Activated CD4-positive, alpha-beta T cell treated with anti-CD3 and anti-CD28 coated beads, Interleukin-10, Interleukin-2, amounts not matched to agents 100 ng/mL and 50 ng/mL, durations not matched to agents 16 hours and 8 hours (primary cell): Measurements from ENCODE around the gene ATP6V0D1.
A peak's percentile ranks its signal among the peaks of the same experiment; 100 is the strongest.
"Not testable (repeated sequence)": the region's sequence is repeated elsewhere in the genome, so short reads cannot be mapped to it uniquely, and the experiment has no call there.

Source experiments
- DNase-seq: peaks from one replicate; pipeline ENCODE4 v3.0.0-alpha.2; 2020

ATP6V0D1 gene

DNA sequence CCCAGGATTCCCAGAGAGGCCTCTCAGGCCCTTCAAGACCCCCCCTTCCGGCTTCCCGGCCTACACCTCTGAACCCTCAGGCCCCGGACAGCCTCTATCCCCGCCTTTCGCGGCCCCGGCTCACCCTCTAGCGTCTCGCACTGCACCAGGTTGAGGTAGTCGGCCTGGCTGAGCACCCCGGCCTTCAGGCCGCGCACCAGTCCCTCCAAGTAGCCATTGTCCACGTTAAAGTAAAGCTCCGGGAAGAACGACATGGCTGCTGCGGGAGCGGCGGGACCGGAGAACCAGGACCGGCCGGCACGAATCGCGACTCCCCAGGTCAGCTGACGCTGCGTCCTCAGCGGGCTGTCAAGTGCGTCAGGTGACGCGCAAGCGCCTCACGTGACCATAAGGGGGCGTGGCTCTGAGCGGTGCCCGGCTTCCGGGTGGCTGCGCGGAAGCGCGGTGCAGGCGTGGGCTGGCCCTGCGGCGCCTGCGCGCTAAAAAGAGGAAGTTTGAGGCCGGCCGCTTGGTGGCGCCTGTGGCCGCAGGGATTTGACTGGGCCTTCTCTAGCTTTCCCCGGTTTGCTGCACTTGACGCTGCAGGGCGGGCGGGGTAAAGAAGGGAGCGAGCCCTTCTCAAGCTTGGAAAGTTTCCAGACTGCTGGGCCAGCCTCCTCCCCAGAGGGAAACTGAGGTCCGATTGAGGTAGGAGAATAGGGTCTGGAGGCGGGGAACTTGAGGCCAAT, at the start of gene ATP6V0D1:
Gene ATP6V0D1 (minus strand): TSS at position 325 of the 728 bp plus-strand sequence. CDS start 71 bp downstream, at position 254.
- DNase-seq, result peak; percentile 99

DNA sequence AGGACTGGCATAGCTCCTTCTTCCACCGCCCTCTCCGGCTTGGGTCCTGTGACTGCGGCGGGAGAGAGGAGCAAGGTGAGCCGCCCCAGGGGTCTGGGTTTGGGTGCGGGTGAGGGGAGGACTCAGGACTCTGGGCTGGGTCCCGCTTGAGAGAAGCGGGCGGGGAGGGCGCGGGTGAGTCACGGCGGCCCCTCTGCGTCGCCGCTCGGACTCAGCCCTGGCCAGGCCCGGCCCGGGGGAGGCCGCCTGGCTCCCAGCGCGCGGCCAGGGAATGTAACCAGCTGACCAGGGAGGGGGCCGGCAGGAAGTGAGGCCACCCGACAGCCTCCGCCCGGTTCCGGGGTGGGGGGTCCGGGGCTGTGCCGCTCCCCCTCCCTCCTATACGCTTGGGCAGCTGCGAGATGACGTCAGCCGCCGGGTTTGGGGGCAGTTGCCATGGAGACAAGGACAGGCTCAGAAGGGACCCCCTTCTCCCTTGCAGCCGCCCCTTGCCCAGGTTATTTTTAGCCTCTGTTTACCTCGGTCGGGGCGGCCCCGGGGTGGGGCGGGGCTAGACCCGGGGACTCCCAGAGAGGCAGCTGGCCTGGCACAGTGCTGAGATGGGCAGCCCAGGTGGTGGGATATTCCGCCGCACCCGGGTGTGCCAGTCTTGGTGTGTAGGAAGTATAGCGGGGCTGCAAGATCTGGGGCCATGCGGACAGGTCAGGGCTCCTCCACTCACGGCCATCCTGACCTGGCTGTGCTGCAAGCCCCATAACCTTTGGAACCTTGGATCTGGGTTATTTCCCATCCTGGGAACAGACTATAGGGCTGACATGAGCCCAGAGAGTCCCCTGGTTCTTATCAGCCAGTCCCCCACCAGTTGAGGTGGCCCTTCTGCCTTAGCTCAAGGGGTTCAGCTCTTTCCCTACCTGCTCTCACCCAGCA, 49.3 kb upstream of the ATP6V0D1 start:
- no peak for DNase-seq

DNA sequence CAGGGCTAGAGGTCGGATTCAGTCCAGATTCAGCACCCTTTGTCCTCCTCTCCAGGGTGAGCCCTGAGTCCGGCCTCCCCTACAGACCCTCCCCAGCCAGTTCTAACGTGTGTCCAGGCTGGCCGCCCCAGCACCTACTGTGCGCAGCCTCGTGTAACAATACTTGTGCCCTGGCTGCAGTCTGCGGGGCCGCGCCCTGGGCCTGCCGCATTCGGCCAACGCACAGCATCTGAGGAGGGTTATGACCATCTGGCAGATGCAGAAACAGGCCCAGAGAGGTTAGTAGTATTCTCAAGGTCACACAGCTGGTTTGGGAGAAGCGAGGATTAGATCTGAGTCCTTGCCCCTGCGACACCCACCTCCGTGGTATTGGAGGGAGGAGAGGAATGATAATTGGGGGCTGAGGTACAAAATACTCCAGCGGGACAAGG, 48.6 kb upstream of the ATP6V0D1 start:
- no peak for DNase-seq

DNA sequence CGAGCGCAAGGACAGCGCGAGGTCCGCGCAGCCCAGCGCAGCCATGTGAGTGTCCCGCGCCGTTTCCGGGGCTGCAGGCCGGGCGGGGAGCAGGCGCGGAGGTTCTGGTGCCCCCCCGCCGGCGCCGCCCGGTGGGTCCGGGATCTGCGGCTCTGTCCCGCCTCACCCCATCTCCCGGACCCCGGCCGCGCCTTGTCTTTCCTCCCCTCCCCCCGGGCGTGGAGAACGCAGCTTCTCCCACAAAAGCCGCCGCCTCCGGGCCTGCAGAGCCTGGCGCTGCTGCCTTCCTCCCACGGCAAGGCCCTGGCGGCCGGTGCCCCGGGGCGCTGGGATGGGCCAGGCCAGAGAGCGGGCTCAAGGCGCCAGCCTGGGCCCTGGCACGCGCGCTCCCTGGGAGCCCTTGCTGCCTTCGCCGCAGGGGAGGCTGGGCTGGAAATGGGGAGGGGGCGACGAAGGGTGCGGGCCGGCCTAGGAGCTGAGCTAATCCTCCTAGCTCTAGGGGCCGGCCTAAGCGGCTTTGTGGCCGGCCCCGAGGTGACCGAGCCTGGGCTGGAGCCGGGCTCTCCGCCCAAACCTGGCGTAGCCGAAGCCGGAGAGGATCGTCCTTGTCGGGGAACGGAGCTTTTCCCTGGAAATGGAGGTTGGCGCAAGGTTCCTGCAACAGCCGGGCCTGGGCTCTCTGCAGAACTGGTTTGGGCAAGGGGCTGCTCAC, 48.1 kb upstream of the ATP6V0D1 start:
- no peak for DNase-seq

DNA sequence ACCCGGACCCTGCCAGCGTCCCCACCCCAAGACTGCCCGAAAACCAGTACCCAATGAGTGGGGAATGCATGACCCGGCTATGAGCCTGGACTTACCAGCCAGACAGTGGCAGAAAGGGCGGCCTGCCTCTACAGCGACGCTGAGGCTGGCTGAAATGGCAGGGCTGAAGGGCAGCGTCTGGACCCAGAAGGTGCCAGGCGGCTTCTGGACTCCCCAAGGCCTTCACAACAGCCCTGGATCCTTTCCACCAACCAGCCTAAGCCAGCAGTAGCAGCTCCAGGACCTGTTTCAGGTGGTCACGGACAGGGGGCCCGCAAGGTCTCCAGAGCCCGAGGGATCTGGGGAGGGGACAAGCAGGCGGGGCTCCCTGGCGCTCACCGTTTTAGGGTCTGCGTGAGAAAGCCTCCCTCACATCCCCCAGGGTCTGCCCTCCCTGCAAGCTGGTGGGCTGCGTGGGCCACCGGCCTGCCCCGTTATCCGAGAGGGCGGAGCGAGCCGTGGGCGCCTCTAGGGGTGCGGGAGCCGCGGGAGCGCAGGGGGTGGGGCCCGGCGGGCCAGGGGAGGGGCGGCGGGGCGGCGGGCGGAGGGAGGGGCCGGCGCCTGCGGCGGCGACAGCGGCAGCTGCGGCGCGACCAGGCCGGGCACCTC, 47.4 kb upstream of the ATP6V0D1 start, which contains the start of gene RIPOR1:
Gene RIPOR1 (plus strand): TSS at position 608 of the 648 bp plus-strand sequence. CDS start 9,618 bp downstream, outside the sequence.
- DNase-seq, result peak; percentile 32

DNA sequence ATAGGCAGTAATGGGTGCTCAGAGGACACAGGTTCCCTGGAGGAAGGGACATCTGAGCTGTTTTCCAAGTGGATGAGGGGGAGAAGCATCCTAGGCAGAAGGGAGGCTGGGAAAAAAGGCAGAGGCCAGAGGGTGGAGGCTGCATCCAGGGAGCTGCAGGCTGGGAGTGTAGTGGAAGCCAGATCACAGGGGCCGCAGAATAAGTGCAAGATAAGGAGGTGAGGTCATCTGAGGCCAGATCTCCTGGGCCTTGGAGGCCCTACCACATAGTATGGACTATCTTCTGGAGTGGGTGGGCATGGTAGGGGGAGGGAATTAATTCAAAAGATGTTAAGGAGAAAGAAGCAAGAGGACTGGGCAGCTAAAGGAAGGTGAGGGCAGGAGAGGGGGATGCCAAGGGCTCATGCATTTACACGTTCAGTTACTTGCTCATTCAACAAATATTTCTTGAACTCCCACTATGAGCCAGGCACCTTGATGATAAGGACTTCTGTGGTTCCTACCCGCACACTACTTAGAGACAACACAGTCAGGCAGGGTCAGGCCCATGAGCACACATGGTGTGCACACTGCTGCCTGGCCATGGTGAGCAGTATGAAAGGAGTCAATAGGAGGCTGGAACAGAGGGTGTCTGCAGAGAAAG, 45.3 kb upstream of the ATP6V0D1 start:
- DNase-seq, result no peak

DNA sequence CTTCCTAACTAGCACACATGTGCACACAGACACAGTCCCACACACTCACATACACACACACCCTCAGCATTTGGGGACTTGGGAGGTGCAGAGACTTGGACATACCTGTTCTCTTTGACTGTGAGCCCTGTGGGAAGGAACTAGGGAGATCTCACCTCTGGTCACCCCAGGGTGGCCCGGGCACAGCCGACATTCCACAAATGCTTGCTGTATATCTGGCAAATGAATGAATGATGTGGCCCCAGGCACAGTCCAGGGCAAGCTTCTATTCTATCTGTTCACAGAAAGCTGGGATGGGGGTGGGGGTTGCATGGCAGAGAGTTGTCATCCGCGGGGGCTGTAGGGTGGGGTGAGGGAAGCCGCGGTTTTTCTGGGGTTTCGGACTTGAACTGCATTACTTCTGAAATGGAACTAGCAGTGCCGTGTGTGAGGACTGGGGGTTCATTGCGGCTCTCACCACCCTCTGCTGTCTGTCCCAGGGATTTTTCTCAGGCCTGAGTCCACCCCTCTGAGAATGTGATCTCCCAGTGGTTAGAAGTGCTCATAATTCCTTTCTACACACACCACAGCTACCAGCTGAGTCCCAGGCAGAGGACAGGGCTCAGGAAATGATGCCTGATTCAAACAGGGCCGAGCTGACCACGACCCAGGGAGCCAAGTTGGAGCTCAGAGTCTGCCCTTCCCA, 44.4 kb upstream of the ATP6V0D1 start:
- no peak for DNase-seq

DNA sequence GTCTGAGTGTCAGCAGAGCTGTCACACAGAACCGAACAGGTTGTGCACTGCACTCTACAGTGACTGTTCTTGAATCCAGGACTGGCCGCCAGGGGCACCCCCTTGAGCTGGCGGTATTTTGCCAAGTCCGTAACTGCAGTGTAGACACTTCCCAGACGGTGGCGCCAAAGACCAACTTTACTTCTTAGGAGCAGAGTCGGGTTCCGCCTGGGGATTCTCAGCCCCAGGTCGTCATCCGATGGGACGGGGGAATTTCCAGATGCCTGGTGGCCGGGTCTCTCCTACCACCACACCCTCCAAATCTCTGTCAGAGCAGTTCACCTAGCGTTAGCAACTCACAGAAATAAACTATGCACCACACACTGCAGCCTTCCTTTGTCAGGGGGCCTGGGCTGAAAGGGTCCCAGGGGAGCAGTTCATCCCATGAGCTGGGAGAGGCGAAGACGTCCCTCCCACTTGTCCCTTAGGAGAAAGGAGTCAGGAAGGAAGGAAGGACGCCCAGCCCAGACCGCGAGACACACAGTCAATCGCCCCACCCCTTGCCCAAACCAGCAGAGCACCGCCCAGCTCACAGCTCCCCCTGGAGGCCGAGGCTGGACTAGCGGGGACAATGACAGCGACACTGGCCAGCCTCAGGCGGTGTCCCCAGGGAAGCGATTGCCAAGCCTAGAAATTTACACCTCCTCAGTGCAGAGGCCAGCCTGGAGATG, 40.3 kb upstream of the ATP6V0D1 start:
- DNase-seq, result peak; percentile 97

DNA sequence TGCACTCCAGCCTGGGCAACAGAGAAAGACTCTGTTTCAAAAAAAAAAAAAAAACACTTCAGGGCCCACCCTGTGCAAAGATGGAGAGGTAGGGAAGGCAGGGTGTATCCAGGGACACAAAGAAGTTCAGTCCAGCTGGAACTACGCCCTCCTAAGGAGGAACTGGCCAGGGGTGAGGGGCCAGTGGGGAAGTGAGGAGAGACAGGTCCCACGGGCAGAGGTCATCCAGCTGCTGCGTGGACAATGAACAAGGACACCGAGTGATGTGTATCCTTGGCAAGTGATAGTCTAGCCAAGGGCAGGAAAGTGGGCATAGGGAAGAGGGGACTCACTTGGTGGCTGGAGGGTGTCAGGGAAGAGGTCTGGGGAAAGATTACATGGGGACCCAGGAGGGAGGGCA, 38.3 kb upstream of the ATP6V0D1 start:
- no peak for DNase-seq

DNA sequence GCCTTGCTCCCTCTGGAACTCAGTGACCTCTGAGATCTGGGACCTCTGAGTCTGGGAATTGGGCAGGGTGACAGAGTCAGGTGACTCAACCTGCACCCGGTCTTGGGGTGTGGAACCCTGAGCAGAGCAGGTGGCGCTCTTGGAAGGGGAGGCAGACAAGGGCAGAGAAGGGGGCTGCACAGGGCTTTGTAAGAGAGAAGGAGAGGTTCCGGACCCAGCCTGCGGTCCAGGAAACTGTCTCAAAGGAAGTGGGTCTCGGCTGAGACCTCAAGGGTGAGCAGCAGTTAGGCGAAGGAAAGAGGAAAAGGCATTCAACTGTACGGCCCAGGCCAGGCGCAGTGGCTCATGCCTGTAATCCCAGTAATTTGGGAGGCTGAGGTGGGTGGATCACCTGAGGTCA, 37.7 kb upstream of the ATP6V0D1 start:
- DNase-seq, result no peak

DNA sequence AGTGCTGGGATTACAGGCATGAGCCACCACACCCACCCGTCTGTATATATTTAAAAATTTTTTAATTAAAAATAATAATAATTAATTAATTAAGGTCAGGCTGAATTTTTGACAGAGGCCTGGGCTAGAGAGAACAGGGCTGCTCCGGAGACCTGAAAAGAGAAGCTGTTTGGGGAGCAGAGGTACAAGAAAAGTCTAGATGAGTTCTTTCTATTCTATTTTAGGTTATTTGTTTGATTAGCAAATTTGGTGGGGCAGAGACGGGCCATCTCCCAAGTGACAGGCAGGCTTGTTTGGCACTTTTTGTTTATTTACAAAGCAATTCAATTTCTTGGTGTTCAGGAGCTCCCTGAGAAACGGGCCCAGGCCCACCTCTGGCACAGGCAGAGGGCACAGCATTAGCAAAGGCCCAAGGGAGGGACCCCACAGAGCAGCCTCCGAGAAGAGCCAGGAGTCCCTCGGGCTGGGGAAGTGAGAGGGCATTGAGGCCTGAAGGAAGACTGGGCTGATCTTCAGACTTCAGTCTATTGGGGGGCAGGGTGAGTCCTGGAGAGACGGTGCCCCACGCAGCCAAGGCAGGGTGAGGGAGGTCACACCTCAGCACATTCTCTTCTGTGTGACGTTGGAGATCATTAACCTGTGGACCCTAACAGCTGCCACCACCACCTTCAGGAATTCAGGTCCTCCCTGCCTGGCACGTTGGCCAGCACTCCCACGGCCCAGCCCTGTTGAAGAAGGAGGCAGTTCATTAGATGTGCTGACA, 36.9 kb upstream of the ATP6V0D1 start:
- DNase-seq, result no peak

DNA sequence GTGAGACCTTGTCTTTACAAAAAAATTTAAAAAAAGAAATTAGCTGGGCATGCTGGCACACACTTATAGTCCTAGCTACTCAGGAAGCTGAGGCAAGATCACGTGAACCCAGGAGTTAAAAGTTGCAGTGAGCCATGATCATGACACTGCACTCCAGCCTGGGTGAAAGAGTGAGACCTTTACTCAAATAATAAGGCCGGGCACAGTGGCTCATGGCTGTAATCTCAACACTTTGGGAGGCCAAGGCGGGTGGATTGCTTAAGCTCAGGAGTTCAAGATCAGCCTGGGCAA, 36.1 kb upstream of the ATP6V0D1 start:
- no peak for DNase-seq

DNA sequence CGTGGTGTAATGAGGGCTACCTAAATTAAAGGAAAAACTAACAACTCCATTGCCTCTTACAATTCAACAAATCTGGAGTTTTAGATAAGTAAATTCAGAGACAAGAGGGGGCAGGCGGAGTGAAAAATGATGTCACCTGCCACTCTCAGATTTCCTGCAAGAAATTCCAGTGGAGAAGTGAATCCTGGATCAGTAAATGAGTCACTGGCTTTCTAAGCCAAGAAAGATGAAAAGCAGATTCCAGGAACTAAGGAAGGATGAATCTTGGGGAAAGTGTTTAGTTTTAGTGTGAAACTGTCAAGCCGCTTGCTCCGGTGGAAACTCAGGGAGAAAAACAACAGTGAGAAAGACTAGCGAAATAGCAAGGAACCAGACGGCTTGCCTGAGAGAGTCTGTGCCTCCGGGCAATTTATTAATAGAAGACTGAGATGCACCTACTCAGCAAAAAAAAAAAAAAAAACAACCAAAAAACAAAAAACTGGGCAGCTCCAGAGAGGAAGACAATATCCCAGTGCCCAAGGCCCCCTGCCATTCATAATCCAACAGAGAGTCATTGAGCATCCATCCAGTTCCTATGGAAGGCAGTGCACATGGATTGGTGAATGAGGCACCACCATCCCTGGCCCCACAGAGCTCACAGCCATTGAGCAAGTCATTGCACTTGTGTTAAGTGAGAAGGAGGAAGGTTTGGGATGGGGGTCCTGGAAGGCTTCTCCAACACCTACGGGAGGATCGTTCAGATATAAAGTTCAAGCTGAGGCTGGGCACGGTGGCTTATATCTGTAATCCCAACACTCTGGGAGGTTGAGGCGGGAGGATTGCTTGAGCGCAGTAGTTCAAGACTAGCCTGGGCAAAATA, 35.6 kb upstream of the ATP6V0D1 start:
- DNase-seq, result no peak

DNA sequence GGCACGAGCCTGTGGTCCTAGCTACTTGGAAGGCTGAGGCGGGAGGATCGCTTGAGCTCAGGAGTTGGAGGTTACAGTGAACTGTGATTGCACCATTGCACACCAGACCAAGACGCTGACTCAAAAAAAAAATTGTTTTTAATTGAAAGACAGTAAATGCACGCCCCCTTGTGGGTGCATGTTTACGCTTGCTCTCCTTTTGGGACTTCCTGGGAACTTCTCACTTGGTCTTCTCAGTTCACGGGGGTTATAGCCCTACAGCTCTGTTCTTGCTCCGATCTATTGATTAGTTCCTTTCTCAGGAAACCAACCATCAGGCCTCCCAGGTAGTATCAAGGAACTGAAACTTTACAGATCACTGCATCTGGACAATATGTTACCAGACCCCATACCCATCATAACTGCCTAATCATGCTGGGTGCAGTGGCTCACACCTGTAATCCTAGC, 33.4 kb upstream of the ATP6V0D1 start:
- peak; percentile 86 for DNase-seq

DNA sequence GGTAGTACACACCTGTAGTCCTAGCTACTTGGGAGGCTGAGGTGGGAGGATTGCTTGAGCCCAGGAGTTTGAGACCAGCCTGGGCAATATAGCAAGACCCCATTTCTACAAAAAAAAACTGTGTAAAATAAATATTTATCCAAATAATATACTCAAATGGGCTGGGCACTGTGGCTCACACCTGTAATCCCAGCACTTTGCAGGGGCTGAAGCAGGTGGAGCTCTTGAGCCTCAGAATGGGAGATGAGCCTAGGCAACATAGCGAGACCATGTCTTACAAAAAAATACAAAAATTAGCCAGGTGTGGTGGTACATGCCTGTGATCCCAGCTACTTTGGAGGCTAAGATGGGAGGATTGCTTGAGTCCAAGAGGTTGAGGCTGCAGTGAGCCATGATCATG, 32.9 kb upstream of the ATP6V0D1 start:
- not testable (repeated sequence) for DNase-seq

DNA sequence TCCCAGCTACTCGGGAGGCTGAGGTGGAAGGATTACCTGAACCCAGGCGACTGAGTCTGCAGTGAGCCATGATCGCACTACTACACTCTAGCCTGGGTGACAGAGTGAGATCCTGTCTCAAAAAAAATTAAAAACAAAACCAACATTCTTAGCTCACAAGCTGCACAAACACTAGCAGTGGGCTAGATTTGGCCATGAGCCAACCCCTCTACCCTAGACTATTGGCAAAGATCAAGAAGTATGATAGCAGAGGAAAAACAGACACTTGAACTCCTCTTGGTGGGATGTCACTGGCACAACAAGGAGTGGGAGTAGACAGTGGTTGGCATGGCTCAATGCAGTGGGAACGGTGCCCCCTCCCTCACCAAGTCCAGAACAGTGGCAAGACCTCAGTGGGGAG, 28.1 kb upstream of the ATP6V0D1 start:
- no peak for DNase-seq

DNA sequence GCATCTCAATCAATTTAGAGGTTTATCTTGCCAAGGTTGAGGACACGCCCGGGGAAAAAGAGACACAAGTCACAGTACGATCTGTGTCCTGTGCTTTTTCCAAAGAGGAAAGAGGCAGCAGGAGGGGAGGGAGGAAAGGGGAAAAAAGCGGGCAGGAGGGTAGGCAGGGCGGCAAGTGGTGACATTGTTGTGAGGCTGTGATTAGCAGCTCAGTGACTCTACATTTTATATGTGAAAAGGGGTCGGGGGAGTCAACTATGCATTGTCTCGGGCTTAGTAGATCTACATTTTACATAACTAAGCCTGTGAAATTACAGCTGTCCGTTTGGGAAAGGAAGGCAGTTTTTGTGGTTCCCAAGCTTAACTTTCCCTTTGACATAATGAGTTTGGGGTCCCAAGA, 25.5 kb upstream of the ATP6V0D1 start:
- no peak for DNase-seq

DNA sequence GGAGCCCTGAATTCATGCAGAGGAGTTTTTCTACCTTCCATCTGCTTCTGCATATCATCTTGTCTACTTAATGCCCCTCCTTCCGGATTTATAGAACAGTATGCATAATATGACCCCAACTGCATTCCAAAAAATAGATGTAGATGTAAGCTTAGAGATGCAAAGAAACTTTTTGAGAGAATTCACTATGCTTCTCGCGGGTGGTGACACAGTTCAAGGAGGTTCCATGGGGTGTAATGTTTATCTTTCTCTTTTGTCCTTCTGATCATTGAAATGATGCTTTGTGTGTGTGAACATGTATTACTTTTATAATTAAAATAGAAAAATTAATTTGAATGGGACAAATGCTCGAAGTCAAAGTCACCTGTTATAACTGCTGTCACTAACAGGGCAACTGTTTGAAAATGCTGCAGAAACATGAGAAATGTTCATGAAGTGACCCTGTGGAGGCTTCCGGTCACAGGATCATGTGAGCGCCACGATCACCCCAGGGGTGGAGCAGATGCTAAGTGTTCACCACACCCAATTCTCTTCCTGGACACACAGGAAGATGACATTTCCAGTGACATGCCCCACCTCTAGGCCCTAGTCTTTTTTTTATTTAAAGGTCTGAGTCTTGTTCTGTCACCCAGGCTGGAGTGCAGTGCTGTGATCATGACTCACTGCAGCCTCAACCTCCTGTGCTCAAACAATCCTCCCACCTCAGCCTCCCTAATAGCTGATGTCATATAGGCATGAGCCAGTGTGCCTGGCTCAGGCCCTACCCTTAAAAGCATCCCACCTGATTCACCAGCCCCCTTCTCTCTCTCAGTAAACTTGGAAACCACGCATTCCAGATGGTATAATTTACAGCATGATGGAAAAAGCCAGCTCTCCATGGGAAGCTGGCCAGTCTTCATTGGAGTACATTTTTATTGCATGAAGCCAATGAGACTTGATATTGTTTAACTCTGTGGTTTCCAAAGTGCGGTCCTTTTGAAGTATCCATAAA, 23.4 kb upstream of the ATP6V0D1 start:
- peak; percentile 77 for DNase-seq
